ENCODE data around the gene CUL7. TPM values are rescaled to one million over a fixed set of nuclear protein-coding genes. Genes with fewer than 3 reads are reported as not detected.

Gene CUL7
- total and polyA plus RNA-seq, 9 of the 15 experiments (the other 6 are each of a cell fraction or from before 2014, with no cell fraction given), result 0.44 to 20.1 (median 8.6) TPM

GRCh38 chr6:43021270-43022047 lies 32.2 kb downstream of the CUL7 start, which contains the start of gene RRP36 (continued):
- TF ChIP-seq CHD7 (IDR thresholded peaks at IDR 0.05; ENCODE audit: low read depth, low read length) (no peak), EHMT2 (IDR thresholded peaks at IDR 0.05) (no peak), CHD1 (IDR thresholded peaks at IDR 0.05; ENCODE audit: low read length) (peak; percentile 22), PCBP1 (IDR thresholded peaks at IDR 0.05; ENCODE audit: low read depth, low read length, poor library complexity, severe bottlenecking) (peak; percentile 23), E2F6 (IDR thresholded peaks at IDR 0.05; ENCODE audit: borderline replicate concordance in 1 of 2, extremely low read depth in 1 of 2, insufficient read depth in 1 of 2, insufficient read length in 1 of 2, low read depth in 1 of 2, low read length in 1 of 2, poor library complexity in 1 of 2, severe bottlenecking in 1 of 2) (peak; percentile 76), SMAD1 (IDR thresholded peaks at IDR 0.05; ENCODE audit: low read depth, low read length, partially characterized antibody) (peak; percentile 50), MEIS2 (IDR thresholded peaks at IDR 0.05; ENCODE audit: partially characterized antibody) (peak; percentile 62), ZBED1 (IDR thresholded peaks at IDR 0.05) (peak; percentile 62; the same call in 1 of the 2 replicates), NCOA1 (IDR thresholded peaks at IDR 0.05; ENCODE audit: low read depth) (peak; percentile 21; the same call in 1 of the 2 replicates), ZFX (CRISPR knock-in tag; IDR thresholded peaks at IDR 0.05) (peak; percentile 79), NR2C2 (CRISPR knock-in tag; IDR thresholded peaks at IDR 0.05) (no peak), NR2C2 (tag; IDR thresholded peaks at IDR 0.05) (no peak; the same call in 1 of the 2 replicates), ATF7 (IDR thresholded peaks at IDR 0.05) (peak; percentile 62; the same call in 1 of the 2 replicates), ZFP36 (IDR thresholded peaks at IDR 0.05; ENCODE audit: low read depth, low read length, partially characterized antibody) (no peak), ETV5 (CRISPR knock-in tag; IDR thresholded peaks at IDR 0.05; ENCODE audit: low read depth) (peak; percentile 61; the same call in 1 of the 2 replicates)
